Skeletal muscle tissue (tissue), 4 donors: Measurements from ENCODE around the gene NTNG1. TPM values are rescaled to one million over a fixed set of nuclear protein-coding genes. Genes with fewer than 3 reads are reported as not detected.

Source experiments
- H3K27ac ChIP-seq: one replicate; pipeline ENCODE4 v1.7.0; 2013; ENCODE audit warnings: mild to moderate bottlenecking, low read depth, low read length, inconsistent platforms
- H3K27me3 ChIP-seq, 3 donors: one replicate each; pipeline ENCODE4 v1.7.0; 2013; ENCODE audit warnings: low read length in 3 of 3; ENCODE audit not compliant: control insufficient read depth in 3 of 3, insufficient read depth in 3 of 3
- H3K36me3 ChIP-seq, 3 donors: one replicate each; pipeline ENCODE4 v1.7.0; 2013; ENCODE audit warnings: low read length in 3 of 3; ENCODE audit not compliant: control insufficient read depth in 3 of 3, insufficient read depth in 3 of 3
- H3K4me1 ChIP-seq, 3 donors: one replicate each; pipeline ENCODE4 v1.7.0; 2013; ENCODE audit warnings: low read length in 3 of 3, mild to moderate bottlenecking in 3 of 3; ENCODE audit not compliant: control insufficient read depth in 3 of 3, insufficient read depth in 3 of 3
- H3K4me3 ChIP-seq, 3 donors: one replicate each; pipeline ENCODE4 v1.7.0; 2013; ENCODE audit warnings: low read length in 3 of 3
- H3K9ac ChIP-seq, 3 donors: one replicate each; pipeline ENCODE4 v1.7.0; 2013; ENCODE audit warnings: low read length in 3 of 3, mild to moderate bottlenecking in 3 of 3, moderate library complexity in 2 of 3, low read depth in 1 of 3
- H3K9me3 ChIP-seq, 3 donors: one replicate each; pipeline ENCODE4 v1.7.0; 2013; ENCODE audit warnings: low read length in 3 of 3; ENCODE audit not compliant: control insufficient read depth in 3 of 3
- total RNA-seq: library from RNA; depleted of rRNA; stranded (reverse); fragments of >200 nt; gene quantifications from one replicate; pipeline ENCODE4 v1.2.3, GENCODE V29; 2014
- donor health status: Osteomylitis.

Gene NTNG1
- total RNA-seq, 1 donor from 2014 or later = 8.4 TPM

GRCh38 chr1:107444302-107444701, 303.5 kb downstream of the NTNG1 start:
- Histone ChIP-seq H3K4me1 (no peaks in the 10 kb centered on the region), H3K4me3 (no peak overlapping the region), H3K9ac (no peak overlapping the region), H3K27me3 (peaks cover 0 to 2% (median 0%) of the 10 kb centered on the region in 3 donors), H3K27ac (no peak overlapping the region), H3K36me3 (no peaks in the 10 kb centered on the region), H3K9me3 (no peaks in the 10 kb centered on the region)

DNA sequence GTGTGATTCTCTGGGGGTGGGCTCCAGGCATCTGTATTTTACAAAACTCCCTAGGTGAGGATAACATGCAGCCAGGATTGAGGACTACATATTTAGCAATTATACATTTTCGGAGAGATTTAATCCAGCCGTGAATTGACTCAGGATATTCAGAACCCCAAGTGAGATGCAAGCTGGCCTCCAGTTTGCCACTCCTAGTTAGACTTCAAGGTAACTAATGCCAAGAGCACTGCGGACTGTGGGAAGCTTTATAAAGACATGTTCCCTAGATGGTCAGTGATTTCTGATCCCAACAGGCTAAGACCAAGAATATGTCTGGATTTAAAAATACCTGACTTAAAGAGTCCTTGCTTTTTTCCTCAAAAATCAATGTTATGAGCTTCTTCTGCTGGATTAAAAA, 308.5 kb downstream of the NTNG1 start:
- Histone ChIP-seq H3K27me3 (no peaks in the 10 kb centered on the region), H3K4me3 (no peak overlapping the region), H3K9ac (no peak overlapping the region), H3K36me3 (no peaks in the 10 kb centered on the region), H3K9me3 (no peaks in the 10 kb centered on the region), H3K4me1 (no peaks in the 10 kb centered on the region), H3K27ac (no peak overlapping the region)

GRCh38 chr1:107450899-107451664, 310.2 kb downstream of the NTNG1 start:
- Histone ChIP-seq H3K9me3 (no peaks in the 10 kb centered on the region), H3K27ac (no peak overlapping the region), H3K27me3 (no peaks in the 10 kb centered on the region), H3K4me3 (no peak overlapping the region), H3K36me3 (no peaks in the 10 kb centered on the region), H3K9ac (no peak overlapping the region), H3K4me1 (no peaks in the 10 kb centered on the region)

DNA sequence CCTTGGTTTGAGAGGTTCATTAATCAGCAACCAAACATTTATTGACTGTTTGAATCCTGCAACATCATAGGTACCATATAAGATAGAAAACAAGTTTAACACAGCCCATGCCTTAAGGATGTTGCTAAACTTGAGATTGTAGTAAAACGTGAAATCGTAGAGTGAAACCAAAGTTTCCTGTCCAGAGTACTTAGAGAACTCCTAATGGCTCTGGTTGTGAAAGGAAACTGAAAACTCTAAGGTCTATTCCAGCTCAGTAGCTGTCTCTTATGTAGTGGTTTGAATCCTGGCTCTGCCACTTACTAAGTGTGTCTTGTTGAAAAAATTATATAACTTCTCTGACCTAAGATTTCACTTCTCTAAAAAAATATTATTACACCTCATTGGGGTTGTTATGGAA, 310.9 kb downstream of the NTNG1 start:
- Histone ChIP-seq H3K36me3 (no peaks in the 10 kb centered on the region), H3K27ac (no peak overlapping the region), H3K4me1 (no peaks in the 10 kb centered on the region), H3K4me3 (no peak overlapping the region), H3K27me3 (no peaks in the 10 kb centered on the region), H3K9me3 (no peaks in the 10 kb centered on the region), H3K9ac (no peak overlapping the region)

- no peak overlapping the region for H3K27ac ChIP-seq
- H3K4me3 ChIP-seq = no peak overlapping the region
- H3K4me1 ChIP-seq = peaks cover 0 to 7% (median 0%) of the 10 kb centered on the region in 3 donors
- no peaks in the 10 kb centered on the region for H3K9me3 ChIP-seq
- H3K9ac ChIP-seq = no peak overlapping the region
- no peaks in the 10 kb centered on the region for H3K27me3 ChIP-seq
- H3K36me3 ChIP-seq = no peaks in the 10 kb centered on the region
These were observed 314.0 kb downstream of the NTNG1 start for GRCh38 chr1:107454791-107455190.

GRCh38 chr1:107457989-107458388, 317.1 kb downstream of the NTNG1 start:
- no peaks in the 10 kb centered on the region for H3K9me3 ChIP-seq
- H3K27me3 ChIP-seq = no peaks in the 10 kb centered on the region
- H3K4me3 ChIP-seq = no peak overlapping the region
- H3K27ac ChIP-seq = no peak overlapping the region
- H3K4me1 ChIP-seq = peaks cover 0 to 7% (median 0%) of the 10 kb centered on the region in 3 donors
- no peaks in the 10 kb centered on the region for H3K36me3 ChIP-seq
- H3K9ac ChIP-seq = no peak overlapping the region

- H3K4me1 ChIP-seq = peaks cover 0 to 7% (median 0%) of the 10 kb centered on the region in 3 donors
- H3K27ac ChIP-seq = no peak overlapping the region
- no peaks in the 10 kb centered on the region for H3K9me3 ChIP-seq
- no peaks in the 10 kb centered on the region for H3K27me3 ChIP-seq
- H3K4me3 ChIP-seq = no peak overlapping the region
- H3K36me3 ChIP-seq = no peaks in the 10 kb centered on the region
- H3K9ac ChIP-seq = no peak overlapping the region
These were observed 318.5 kb downstream of the NTNG1 start for GRCh38 chr1:107459204-107459904.

DNA sequence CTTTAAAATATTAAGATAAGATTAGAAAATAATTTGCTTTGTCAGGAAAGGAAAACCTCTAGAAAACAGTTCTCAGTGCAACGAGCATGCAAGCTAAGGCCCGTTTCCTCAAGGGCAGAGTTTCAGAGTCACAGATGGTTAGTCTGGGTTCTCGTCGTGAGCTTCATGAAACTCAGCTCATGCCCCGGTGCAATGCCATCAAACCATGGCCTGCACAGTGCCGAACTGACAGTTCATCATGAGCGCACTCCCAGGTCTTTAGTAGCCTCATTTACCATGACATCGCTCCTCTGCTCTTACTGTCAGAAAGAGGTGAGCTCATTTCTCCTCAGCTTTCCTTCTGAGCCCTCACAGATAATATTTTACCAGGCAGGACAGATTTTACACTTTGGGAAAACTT, 319.2 kb downstream of the NTNG1 start:
- Histone ChIP-seq H3K9ac (no peak overlapping the region), H3K9me3 (no peaks in the 10 kb centered on the region), H3K4me3 (no peak overlapping the region)

GRCh38 chr1:107464827-107465226, 324.0 kb downstream of the NTNG1 start:
- no peak overlapping the region for H3K9ac ChIP-seq
- no peaks in the 10 kb centered on the region for H3K27me3 ChIP-seq
- H3K27ac ChIP-seq = no peak overlapping the region
- H3K4me3 ChIP-seq = no peak overlapping the region
- no peaks in the 10 kb centered on the region for H3K9me3 ChIP-seq
- no peaks in the 10 kb centered on the region for H3K36me3 ChIP-seq
- H3K4me1 ChIP-seq = no peaks in the 10 kb centered on the region

More for the DNA sequence above, 319.2 kb downstream of the NTNG1 start:
- Histone ChIP-seq H3K4me1 (peaks cover 0 to 7% (median 0%) of the 10 kb centered on the region in 3 donors), H3K36me3 (no peaks in the 10 kb centered on the region), H3K27ac (no peak overlapping the region), H3K27me3 (no peaks in the 10 kb centered on the region)

DNA sequence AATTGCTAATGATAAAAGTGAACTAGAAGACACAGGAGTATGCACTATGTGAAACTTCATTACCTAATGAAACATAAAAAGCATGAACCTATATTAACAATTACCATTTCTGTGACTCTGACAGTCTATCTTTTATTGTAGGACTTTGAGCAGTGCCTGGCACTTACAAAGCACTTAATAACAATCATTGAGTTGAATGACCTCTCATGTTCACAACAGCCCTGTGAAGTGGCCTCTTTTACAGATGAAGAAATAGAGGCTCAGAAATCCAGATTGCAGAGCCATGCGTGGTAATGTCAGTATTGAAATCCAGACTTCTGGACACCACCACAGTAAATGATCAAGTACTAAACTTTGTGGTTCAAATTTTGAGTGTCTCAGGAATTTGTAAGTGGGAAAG, 326.4 kb downstream of the NTNG1 start:
- Histone ChIP-seq H3K27me3 (no peaks in the 10 kb centered on the region), H3K4me1 (no peaks in the 10 kb centered on the region), H3K4me3 (no peak overlapping the region), H3K36me3 (no peaks in the 10 kb centered on the region), H3K9me3 (no peaks in the 10 kb centered on the region), H3K9ac (no peak overlapping the region), H3K27ac (no peak overlapping the region)
